SK-N-SH treated with all-trans-retinoic acid at 6 μM for 48 hours (cell line): ENCODE data around the gene TJP3.

Experiments used
- ARNTL ChIP-seq: fragments of 450-650 bp; formaldehyde crosslinking; IDR thresholded peaks from 2 replicates; pipeline ENCODE4 v1.5.0; 2020; ENCODE audit warnings: low read depth, mild to moderate bottlenecking, moderate library complexity, borderline replicate concordance
- CSRNP3 ChIP-seq: fragments of 250-450 bp; sonication (Bioruptor Pico); IDR thresholded peaks from 2 replicates; pipeline ENCODE4 v1.5.1; 2021; ENCODE audit warnings: mild to moderate bottlenecking, moderate library complexity
- GLIS3 ChIP-seq: fragments of 250-450 bp; sonication (Bioruptor Pico); IDR thresholded peaks from 2 replicates; pipeline ENCODE4 v1.5.0; 2020; ENCODE audit warnings: mild to moderate bottlenecking, moderate library complexity
- OSR1 ChIP-seq: fragments of 250-450 bp; sonication (Bioruptor Pico); IDR thresholded peaks from 2 replicates; pipeline ENCODE4 v1.8.0; 2022; ENCODE audit warnings: moderate library complexity, mild to moderate bottlenecking, inconsistent platforms
- PATZ1 ChIP-seq: fragments of 250-450 bp; sonication (Bioruptor Pico); IDR thresholded peaks from 2 replicates; pipeline ENCODE4 v1.8.0; 2020; ENCODE audit warnings: mild to moderate bottlenecking, moderate library complexity, borderline replicate concordance
- RARB ChIP-seq: fragments of 250-450 bp; sonication (Bioruptor Pico); IDR thresholded peaks from 2 replicates; pipeline ENCODE4 v1.8.0; 2021; ENCODE audit warnings: mild to moderate bottlenecking, moderate library complexity
- TSHZ2 ChIP-seq: fragments of 250-450 bp; sonication (Bioruptor Pico); IDR thresholded peaks from 2 replicates; pipeline ENCODE4 v1.5.0; 2020; ENCODE audit warnings: mild to moderate bottlenecking, moderate library complexity
- ZC3H10 ChIP-seq: fragments of 250-450 bp; sonication (Bioruptor Pico); IDR thresholded peaks from 2 replicates; pipeline ENCODE4 v1.5.1; 2021; ENCODE audit warnings: mild to moderate bottlenecking, moderate library complexity
- ZFP3 ChIP-seq: fragments of 250-450 bp; sonication (Bioruptor Pico); IDR thresholded peaks from 2 replicates; pipeline ENCODE4 v1.5.0; 2020; ENCODE audit warnings: mild to moderate bottlenecking, moderate library complexity
- ZNF565 ChIP-seq: fragments of 450-650 bp; formaldehyde crosslinking; conservative IDR thresholded peaks from 2 replicates; pipeline ENCODE4 v1.5.0; 2020; ENCODE audit warnings: low read depth, mild to moderate bottlenecking, moderate library complexity
- ZNF70 ChIP-seq: fragments of 450-650 bp; formaldehyde crosslinking; IDR thresholded peaks from 2 replicates; pipeline ENCODE4 v1.5.0; 2020; ENCODE audit warnings: mild to moderate bottlenecking, moderate library complexity
- ZNF8 ChIP-seq: fragments of 450-650 bp; formaldehyde crosslinking; IDR thresholded peaks from 2 replicates; pipeline ENCODE4 v1.5.0; 2020; ENCODE audit warnings: mild to moderate bottlenecking, moderate library complexity
- TF ChIP-seq, protein P1 (sequence below): fragments of 250-450 bp; sonication (Bioruptor Pico); IDR thresholded peaks from 2 replicates; pipeline ENCODE4 v1.8.0; 2021; ENCODE audit warnings: low read depth, mild to moderate bottlenecking, moderate library complexity, borderline replicate concordance
- TF ChIP-seq, protein P2 (sequence below): fragments of 250-450 bp; sonication (Bioruptor Pico); IDR thresholded peaks from 2 replicates; pipeline ENCODE4 v1.5.1; 2020; ENCODE audit warnings: low read depth, mild to moderate bottlenecking, moderate library complexity

DNA sequence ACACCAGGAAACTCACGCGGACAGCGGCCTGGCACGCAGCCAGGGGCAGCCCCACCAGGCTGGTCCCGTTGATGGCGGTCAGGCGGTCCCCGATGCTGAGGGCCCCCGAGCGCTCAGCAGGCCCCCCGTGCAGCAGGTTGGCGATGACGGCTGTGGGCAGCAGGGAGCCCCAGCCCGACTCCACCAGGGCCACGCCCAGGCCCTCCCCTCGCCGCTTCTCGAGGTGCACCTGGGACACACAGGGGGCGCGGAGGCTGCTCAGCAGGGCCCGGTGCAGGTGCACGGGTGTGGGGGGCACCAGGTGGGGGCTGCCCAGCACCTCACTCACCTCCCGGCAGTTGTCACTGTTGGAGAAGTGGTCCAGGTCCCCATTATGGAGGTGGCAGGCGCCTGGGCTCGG, 44.3 kb downstream of the TJP3 start:
- TF ChIP-seq CSRNP3 (CRISPR knock-in tag) (no peak), RARB (CRISPR knock-in tag) (no peak), ZC3H10 (CRISPR knock-in tag) (no peak), PATZ1 (no peak), TSHZ2 (CRISPR knock-in tag) (no peak), OSR1 (CRISPR knock-in tag) (no peak), ZFP3 (CRISPR knock-in tag) (no peak), ARNTL (CRISPR knock-in tag) (no peak), ZNF8 (CRISPR knock-in tag) (no peak), ZNF565 (no peak), GLIS3 (no peak), ZNF70 (CRISPR knock-in tag) (no peak)
- TF ChIP-seq, protein P1, sequence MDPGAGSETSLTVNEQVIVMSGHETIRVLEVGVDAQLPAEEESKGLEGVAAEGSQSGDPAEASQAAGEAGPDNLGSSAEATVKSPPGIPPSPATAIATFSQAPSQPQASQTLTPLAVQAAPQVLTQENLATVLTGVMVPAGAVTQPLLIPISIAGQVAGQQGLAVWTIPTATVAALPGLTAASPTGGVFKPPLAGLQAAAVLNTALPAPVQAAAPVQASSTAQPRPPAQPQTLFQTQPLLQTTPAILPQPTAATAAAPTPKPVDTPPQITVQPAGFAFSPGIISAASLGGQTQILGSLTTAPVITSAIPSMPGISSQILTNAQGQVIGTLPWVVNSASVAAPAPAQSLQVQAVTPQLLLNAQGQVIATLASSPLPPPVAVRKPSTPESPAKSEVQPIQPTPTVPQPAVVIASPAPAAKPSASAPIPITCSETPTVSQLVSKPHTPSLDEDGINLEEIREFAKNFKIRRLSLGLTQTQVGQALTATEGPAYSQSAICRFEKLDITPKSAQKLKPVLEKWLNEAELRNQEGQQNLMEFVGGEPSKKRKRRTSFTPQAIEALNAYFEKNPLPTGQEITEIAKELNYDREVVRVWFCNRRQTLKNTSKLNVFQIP (CRISPR knock-in tag), result no peak
- TF ChIP-seq, protein P2, sequence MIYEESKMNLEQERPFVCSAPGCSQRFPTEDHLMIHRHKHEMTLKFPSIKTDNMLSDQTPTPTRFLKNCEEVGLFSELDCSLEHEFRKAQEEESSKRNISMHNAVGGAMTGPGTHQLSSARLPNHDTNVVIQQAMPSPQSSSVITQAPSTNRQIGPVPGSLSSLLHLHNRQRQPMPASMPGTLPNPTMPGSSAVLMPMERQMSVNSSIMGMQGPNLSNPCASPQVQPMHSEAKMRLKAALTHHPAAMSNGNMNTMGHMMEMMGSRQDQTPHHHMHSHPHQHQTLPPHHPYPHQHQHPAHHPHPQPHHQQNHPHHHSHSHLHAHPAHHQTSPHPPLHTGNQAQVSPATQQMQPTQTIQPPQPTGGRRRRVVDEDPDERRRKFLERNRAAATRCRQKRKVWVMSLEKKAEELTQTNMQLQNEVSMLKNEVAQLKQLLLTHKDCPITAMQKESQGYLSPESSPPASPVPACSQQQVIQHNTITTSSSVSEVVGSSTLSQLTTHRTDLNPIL (CRISPR knock-in tag), result no peak
